Lower lobe of right lung (tissue), 2 donors: Measurements from ENCODE around the gene MNAT1. TPM values are rescaled to one million over a fixed set of nuclear protein-coding genes. Genes with fewer than 3 reads are reported as not detected.

Source experiments
- ATAC-seq, 2 donors: fragments of 200-7000 bp; cut with Tn5 transposase; one replicate each; pipeline ENCODE4 v1.9.1; 2020 to 2022; ENCODE audit warnings: mild to moderate bottlenecking in 2 of 2, moderate library complexity in 2 of 2
- DNase-seq: peaks from one replicate; pipeline ENCODE4 v3.0.0-alpha.2; 2020
- H3K27ac ChIP-seq: fragments of 200-600 bp; one replicate; pipeline ENCODE4 v1.8.0; 2022
- H3K27me3 ChIP-seq: fragments of 200-600 bp; one replicate; pipeline ENCODE4 v1.8.0; 2022; ENCODE audit warnings: low read depth
- H3K36me3 ChIP-seq: fragments of 200-600 bp; one replicate; pipeline ENCODE4 v1.8.0; 2022; ENCODE audit warnings: mild to moderate bottlenecking
- H3K4me1 ChIP-seq: fragments of 200-600 bp; one replicate; pipeline ENCODE4 v1.8.0; 2022
- H3K4me3 ChIP-seq: fragments of 200-600 bp; one replicate; pipeline ENCODE4 v1.8.0; 2022; ENCODE audit warnings: mild to moderate bottlenecking
- H3K9me3 ChIP-seq: fragments of 200-600 bp; one replicate; pipeline ENCODE4 v1.8.0; 2022
- CTCF ChIP-seq: fragments of 200-600 bp; IDR thresholded peaks from one replicate; pipeline ENCODE4 v1.8.0; 2022; ENCODE audit warnings: antibody characterized with exemption, mild to moderate bottlenecking
- intact Hi-C: fragments of 100-400 bp; cut with DNase I; formaldehyde crosslinking; loops from one replicate; pipeline ENCODE4 v1.11.0; 2022
- total RNA-seq: library from RNA; stranded (reverse); fragmentation: NEBNext Ultra II Directional; extraction: Animal tissue kit (Norgen Biotek cat#: 25700); gene quantifications from one replicate; pipeline ENCODE4 v1.2.1, GENCODE V29; 2021
- donor health status: DM: no; HTN: yes; CAD: no; lungs with severe emphysema.

Gene MNAT1
- total RNA-seq, 1 donor from 2014 or later = 21.5 TPM

DNA sequence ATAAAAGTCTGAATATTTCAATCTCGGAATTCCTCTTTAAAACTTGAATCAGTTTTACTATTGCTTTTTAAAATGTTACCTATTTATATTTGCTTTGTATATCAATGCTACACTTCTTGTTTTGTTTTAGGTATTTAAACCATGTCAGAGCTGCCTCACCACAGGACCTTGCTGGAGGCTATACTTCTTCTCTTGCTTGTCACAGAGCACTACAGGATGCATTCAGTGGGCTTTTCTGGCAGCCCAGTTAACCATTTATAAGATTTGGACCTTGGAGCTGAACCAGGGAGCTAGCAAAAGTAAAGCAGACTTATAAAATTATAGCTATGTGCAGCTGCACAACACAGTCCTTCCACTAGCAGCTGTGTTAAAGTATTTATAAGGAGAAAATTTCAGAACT is 233.5 kb downstream of the MNAT1 start:
- TF ChIP-seq CTCF = no peak

DNA sequence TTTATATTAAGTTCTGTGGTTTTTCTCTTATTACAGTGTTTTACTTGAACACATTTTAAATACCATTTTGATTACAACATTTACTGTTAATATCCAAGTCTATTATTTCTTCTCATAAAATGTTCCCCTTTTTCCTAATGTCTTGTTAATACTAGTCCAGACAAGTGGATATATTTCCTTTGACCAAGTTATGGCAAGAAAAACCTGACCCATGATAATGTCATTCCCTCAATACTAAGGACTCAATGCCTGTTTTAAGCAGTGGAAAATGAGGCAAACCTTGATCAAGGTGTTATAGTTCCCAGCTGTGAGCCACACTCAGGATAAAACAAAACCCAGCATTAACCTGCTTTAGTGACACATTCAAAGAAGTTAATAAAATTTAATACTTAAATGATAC is 234.1 kb downstream of the MNAT1 start:
- H3K27ac ChIP-seq = no peak overlapping the region
- H3K4me3 ChIP-seq = no peak overlapping the region
- H3K27me3 ChIP-seq = no peaks in the 10 kb centered on the region
- H3K36me3 ChIP-seq = no peaks in the 10 kb centered on the region
- intact Hi-C loops = no loop called here
- H3K9me3 ChIP-seq = no peaks in the 10 kb centered on the region
- no peak for TF ChIP-seq CTCF
- ATAC-seq (no peak), DNase-seq (no peak)
- no peaks in the 10 kb centered on the region for H3K4me1 ChIP-seq

More for the DNA sequence above, 233.5 kb downstream of the MNAT1 start:
- Histone ChIP-seq H3K27ac (no peak overlapping the region), H3K9me3 (no peaks in the 10 kb centered on the region), H3K27me3 (no peaks in the 10 kb centered on the region), H3K36me3 (no peaks in the 10 kb centered on the region), H3K4me3 (no peak overlapping the region), H3K4me1 (no peaks in the 10 kb centered on the region)
- ATAC-seq = no peak
- no peak for DNase-seq
- intact Hi-C loops = no loop called here

DNA sequence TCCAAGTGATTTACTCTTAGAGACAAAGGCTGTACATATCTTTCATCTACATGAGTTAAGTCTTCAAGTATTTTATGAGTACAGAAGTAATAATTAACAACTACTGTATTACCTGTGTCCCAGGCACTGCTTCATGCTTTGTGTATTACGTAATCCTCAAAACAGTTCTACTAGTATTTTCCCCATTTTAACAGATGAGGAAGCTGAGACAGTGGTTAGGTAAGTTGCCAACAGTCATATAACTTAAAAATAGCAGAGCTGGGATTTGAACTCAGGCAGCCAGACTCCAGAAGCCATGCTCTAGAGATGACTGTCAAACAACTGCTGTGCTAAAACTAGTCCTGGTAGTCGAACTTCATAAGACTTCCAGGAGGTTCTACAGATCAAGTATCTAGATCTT is 235.6 kb downstream of the MNAT1 start:
- H3K27me3 ChIP-seq = no peaks in the 10 kb centered on the region
- ATAC-seq = no peak
- H3K9me3 ChIP-seq = no peaks in the 10 kb centered on the region
- H3K36me3 ChIP-seq = peaks cover 3% of the 10 kb centered on the region
- DNase-seq = no peak
- H3K4me3 ChIP-seq = no peak overlapping the region
- no peak for TF ChIP-seq CTCF
- H3K4me1 ChIP-seq = no peaks in the 10 kb centered on the region
- no peak overlapping the region for H3K27ac ChIP-seq
- intact Hi-C loops = no loop called here

GRCh38 chr14:60971271-60971670 is 236.7 kb downstream of the MNAT1 start:
- DNase-seq (no peak), ATAC-seq (no peak)
- H3K27ac ChIP-seq = no peak overlapping the region
- H3K27me3 ChIP-seq = no peaks in the 10 kb centered on the region
- H3K4me3 ChIP-seq = no peak overlapping the region
- H3K9me3 ChIP-seq = no peaks in the 10 kb centered on the region
- intact Hi-C loops = no loop called here
- no peak for TF ChIP-seq CTCF
- H3K4me1 ChIP-seq = no peaks in the 10 kb centered on the region
- H3K36me3 ChIP-seq = peaks cover 9% of the 10 kb centered on the region

DNA sequence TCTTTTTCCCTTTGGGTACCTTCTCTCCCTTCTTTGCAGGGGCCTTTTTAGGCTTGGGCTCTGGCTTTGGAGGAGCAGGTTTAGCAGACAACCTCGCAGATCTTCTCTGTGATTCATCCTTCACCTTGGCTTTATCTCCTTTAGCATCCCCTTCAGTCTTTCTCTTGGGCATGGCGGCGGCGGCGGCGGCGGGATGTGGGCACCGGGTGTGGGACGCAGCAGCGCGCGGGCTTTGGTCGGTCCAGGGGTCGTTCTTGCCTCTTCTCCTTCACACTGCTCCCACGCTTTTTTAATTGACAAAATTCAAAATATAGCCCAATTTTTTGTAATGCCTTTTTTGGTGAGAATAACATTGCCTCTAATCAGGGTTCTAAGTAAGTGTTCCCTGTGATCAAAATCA is 237.7 kb downstream of the MNAT1 start:
- no peak for TF ChIP-seq CTCF
- intact Hi-C loops = no loop called here
- no peaks in the 10 kb centered on the region for H3K27me3 ChIP-seq
- no peak for ATAC-seq
- no peak for DNase-seq
- H3K4me1 ChIP-seq = no peaks in the 10 kb centered on the region
- no peak overlapping the region for H3K27ac ChIP-seq
- no peak overlapping the region for H3K4me3 ChIP-seq
- H3K9me3 ChIP-seq = no peaks in the 10 kb centered on the region
- peaks cover 9% of the 10 kb centered on the region for H3K36me3 ChIP-seq

GRCh38 chr14:60973070-60973469 is 238.5 kb downstream of the MNAT1 start:
- Histone ChIP-seq H3K4me1 (peaks cover 3% of the 10 kb centered on the region), H3K36me3 (peaks cover 9% of the 10 kb centered on the region), H3K4me3 (no peak overlapping the region), H3K27me3 (no peaks in the 10 kb centered on the region), H3K27ac (no peak overlapping the region), H3K9me3 (no peaks in the 10 kb centered on the region)
- intact Hi-C loops = no loop called here
- ATAC-seq (no peak), DNase-seq (no peak)
- no peak for TF ChIP-seq CTCF
